DMS153 treated with DMSO at 0.1 percent for 48 hours (cell line): Measurements from ENCODE around the gene NXN.
A peak's percentile ranks its signal among the peaks of the same experiment; 100 is the strongest.
"Not testable (repeated sequence)": the region's sequence is repeated elsewhere in the genome, so short reads cannot be mapped to it uniquely, and the experiment has no call there.

Experiments
- DNase-seq: peaks from one replicate; lab custom pipeline; 2025; ENCODE audit not compliant: unreplicated experiment; lab: John Stamatoyannopoulos, UW

Gene NXN

GRCh38 chr17:980406-981291 is 1.1 kb upstream of the NXN start:
- DNase-seq: peak; percentile 24

- no peak for DNase-seq
These were observed 401 bp downstream of the NXN start for GRCh38 chr17:979212-979538.

GRCh38 chr17:978103-979093 is 1.2 kb downstream of the NXN start:
- no peak for DNase-seq

GRCh38 chr17:977166-977565 is 2.4 kb downstream of the NXN start:
- DNase-seq: no peak

- no peak for DNase-seq
These were observed 3.3 kb downstream of the NXN start for GRCh38 chr17:976312-976711.

GRCh38 chr17:975371-975915 is 4.1 kb downstream of the NXN start:
- no peak for DNase-seq

- DNase-seq: not testable (repeated sequence)
These were observed 4.8 kb downstream of the NXN start for GRCh38 chr17:974778-975177.

- DNase-seq: no peak
These were observed 6.5 kb downstream of the NXN start for GRCh38 chr17:973053-973452.

- DNase-seq: not testable (repeated sequence)
These were observed 7.7 kb downstream of the NXN start for GRCh38 chr17:971861-972260.

GRCh38 chr17:970364-970763 is 9.2 kb downstream of the NXN start:
- no peak for DNase-seq

- DNase-seq: no peak
These were observed 9.7 kb downstream of the NXN start for GRCh38 chr17:969811-970355.

- DNase-seq: peak; percentile 10
These were observed 10.5 kb downstream of the NXN start for GRCh38 chr17:968812-969730.

- DNase-seq: no peak
These were observed 12.5 kb downstream of the NXN start for GRCh38 chr17:967122-967521.

GRCh38 chr17:965311-965989 is 14.1 kb downstream of the NXN start:
- no peak for DNase-seq

GRCh38 chr17:964876-965275 is 14.7 kb downstream of the NXN start:
- no peak for DNase-seq

- DNase-seq: no peak
These were observed 16.9 kb downstream of the NXN start for GRCh38 chr17:962670-963069.

GRCh38 chr17:962166-962565 is 17.4 kb downstream of the NXN start:
- no peak for DNase-seq

GRCh38 chr17:958712-959451 is 20.7 kb downstream of the NXN start:
- no peak for DNase-seq

GRCh38 chr17:957856-958421 is 21.6 kb downstream of the NXN start:
- no peak for DNase-seq
